NB4 (cell line): ENCODE data around the gene CBFA2T3.
"Not testable (repeated sequence)": the region's sequence is repeated elsewhere in the genome, so short reads cannot be mapped to it uniquely, and the experiment has no call there.

Source experiments
- DNase-seq: peaks from one replicate; pipeline ENCODE4 v3.0.0; 2010; ENCODE audit warnings: low read depth
- H3K4me3 ChIP-seq: one replicate; pipeline ENCODE4 v1.5.1; 2011; ENCODE audit warnings: mild to moderate bottlenecking, low read depth, low read length, moderate library complexity
- CTCF ChIP-seq: IDR thresholded peaks from one replicate; pipeline ENCODE4 v1.5.1; 2012; ENCODE audit warnings: low read depth, low read length
- MAX ChIP-seq: IDR thresholded peaks from 2 replicates; pipeline ENCODE4 v1.6.1; 2011; ENCODE audit warnings: low read depth, low read length
- MYC ChIP-seq: IDR thresholded peaks from 2 replicates; pipeline ENCODE4 v1.6.1; 2011; ENCODE audit warnings: low read depth, low read length
- POLR2A ChIP-seq: IDR thresholded peaks from 2 replicates; pipeline ENCODE4 v1.6.1; 2011; ENCODE audit warnings: mild to moderate bottlenecking; ENCODE audit not compliant: insufficient read length; ENCODE audit errors: extremely low read depth

The CBFA2T3 gene

GRCh38 chr16:89013111-89013510, 36.1 kb upstream of the CBFA2T3 start:
- no peak for DNase-seq
- no peak overlapping the region for H3K4me3 ChIP-seq
- TF ChIP-seq POLR2A = no peak
- no peak for TF ChIP-seq MYC
- no peak for TF ChIP-seq CTCF
- no peak for TF ChIP-seq MAX

- H3K4me3 ChIP-seq = no peak overlapping the region
- no peak for DNase-seq
- TF ChIP-seq CTCF = no peak
- TF ChIP-seq POLR2A = no peak
- no peak for TF ChIP-seq MYC
- TF ChIP-seq MAX = no peak
Measured at GRCh38 chr16:89012622-89012995, 35.6 kb upstream of the CBFA2T3 start.

GRCh38 chr16:89011909-89012621, 35.1 kb upstream of the CBFA2T3 start:
- no peak for DNase-seq
- TF ChIP-seq MYC (no peak), CTCF (no peak), MAX (no peak), POLR2A (no peak)
- H3K4me3 ChIP-seq = no peak overlapping the region

GRCh38 chr16:89010210-89010925, 33.4 kb upstream of the CBFA2T3 start:
- no peak for DNase-seq
- no peak overlapping the region for H3K4me3 ChIP-seq
- no peak for TF ChIP-seq CTCF
- no peak for TF ChIP-seq MAX
- TF ChIP-seq MYC = no peak
- no peak for TF ChIP-seq POLR2A

- TF ChIP-seq CTCF = no peak
- TF ChIP-seq MAX = peak; percentile 75; the same call in 1 of the 2 replicates
- DNase-seq = peak; percentile 53
- H3K4me3 ChIP-seq = no peak overlapping the region
Measured at GRCh38 chr16:89009343-89010209, 32.6 kb upstream of the CBFA2T3 start.

- H3K4me3 ChIP-seq, DNase-seq: not testable (repeated sequence)
Measured at GRCh38 chr16:89008796-89009195, 31.8 kb upstream of the CBFA2T3 start.
